OCI-LY3 (cell line): Measurements from ENCODE around the gene NAP1L1.

Experiments used
- EZH2phosphoT487 ChIP-seq: fragments of 200-600 bp; shearing (Covaris generic); IDR thresholded peaks from 2 replicates; pipeline ENCODE4 v1.6.1; 2018; ENCODE audit warnings: antibody characterized with exemption, mixed run types, low read depth
- TF ChIP-seq, protein P1 (sequence below): fragments of 200-600, 300-600 bp; sonication (generic); IDR thresholded peaks from 2 replicates; pipeline ENCODE4 v1.5.1; 2014; ENCODE audit warnings: antibody characterized with exemption, low read length, low read depth

DNA sequence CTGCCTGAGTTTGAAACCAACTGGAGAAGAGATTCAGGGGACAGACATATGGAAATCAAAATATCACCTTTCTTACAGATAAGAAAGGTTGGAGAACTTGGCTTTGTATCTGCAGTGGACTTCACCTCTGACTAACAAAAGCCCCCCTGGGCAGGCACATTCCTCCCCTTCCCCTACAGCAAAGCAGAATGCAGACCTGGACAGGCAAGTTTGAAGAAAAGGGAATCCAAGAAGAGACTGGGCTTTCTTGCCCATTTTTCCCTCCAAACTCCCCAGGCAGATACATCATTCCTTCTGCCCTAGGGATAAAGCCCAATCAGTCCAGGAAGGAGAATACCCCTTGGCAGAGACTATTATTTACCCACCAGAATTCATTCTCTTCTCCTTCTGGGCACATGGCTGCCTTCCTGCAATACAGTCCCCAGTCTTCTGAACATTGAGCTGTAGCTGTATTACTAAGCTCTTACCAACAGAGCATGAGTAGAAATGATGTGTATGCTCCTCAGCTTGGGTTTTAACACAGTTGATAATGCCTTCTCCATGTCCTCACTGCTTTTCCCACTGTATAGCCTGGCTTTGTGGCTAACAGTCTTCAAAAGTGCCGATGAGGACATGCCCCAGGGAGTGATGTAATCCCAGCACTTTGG lies 17.4 kb upstream of the NAP1L1 start:
- TF ChIP-seq, protein P1, sequence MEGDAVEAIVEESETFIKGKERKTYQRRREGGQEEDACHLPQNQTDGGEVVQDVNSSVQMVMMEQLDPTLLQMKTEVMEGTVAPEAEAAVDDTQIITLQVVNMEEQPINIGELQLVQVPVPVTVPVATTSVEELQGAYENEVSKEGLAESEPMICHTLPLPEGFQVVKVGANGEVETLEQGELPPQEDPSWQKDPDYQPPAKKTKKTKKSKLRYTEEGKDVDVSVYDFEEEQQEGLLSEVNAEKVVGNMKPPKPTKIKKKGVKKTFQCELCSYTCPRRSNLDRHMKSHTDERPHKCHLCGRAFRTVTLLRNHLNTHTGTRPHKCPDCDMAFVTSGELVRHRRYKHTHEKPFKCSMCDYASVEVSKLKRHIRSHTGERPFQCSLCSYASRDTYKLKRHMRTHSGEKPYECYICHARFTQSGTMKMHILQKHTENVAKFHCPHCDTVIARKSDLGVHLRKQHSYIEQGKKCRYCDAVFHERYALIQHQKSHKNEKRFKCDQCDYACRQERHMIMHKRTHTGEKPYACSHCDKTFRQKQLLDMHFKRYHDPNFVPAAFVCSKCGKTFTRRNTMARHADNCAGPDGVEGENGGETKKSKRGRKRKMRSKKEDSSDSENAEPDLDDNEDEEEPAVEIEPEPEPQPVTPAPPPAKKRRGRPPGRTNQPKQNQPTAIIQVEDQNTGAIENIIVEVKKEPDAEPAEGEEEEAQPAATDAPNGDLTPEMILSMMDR, result no peak
- TF ChIP-seq EZH2phosphoT487, result no peak
